DOHH2 (cell line): ENCODE measurements around the gene STK32C.
"Not testable (repeated sequence)": the region's sequence is repeated elsewhere in the genome, so short reads cannot be mapped to it uniquely, and the experiment has no call there.

Experiments used
- H3F3A ChIP-seq: fragments of 200-600 bp; sonication (generic), shearing (Covaris generic); 2 replicates; pipeline ENCODE4 v1.6.0; 2016; ENCODE audit warnings: antibody characterized with exemption, mild to moderate bottlenecking; ENCODE audit not compliant: control insufficient read depth, insufficient read depth
- H3K27ac ChIP-seq: fragments of 200-600 bp; sonication (generic); 2 replicates; pipeline ENCODE4 v1.5.1; 2014; ENCODE audit warnings: low read depth, mild to moderate bottlenecking, low read length, moderate library complexity
- H3K27me3 ChIP-seq: fragments of 200-600 bp; sonication (generic); 2 replicates; pipeline ENCODE4 v1.6.1; 2014; ENCODE audit warnings: mild to moderate bottlenecking, low read length, mixed read lengths; ENCODE audit not compliant: control insufficient read depth
- H3K36me3 ChIP-seq: fragments of 200-600 bp; sonication (generic); 2 replicates; pipeline ENCODE4 v1.6.1; 2014; ENCODE audit warnings: mild to moderate bottlenecking, low read length, moderate library complexity, mixed read lengths; ENCODE audit not compliant: control insufficient read depth
- H3K4me1 ChIP-seq: fragments of 200-600 bp; sonication (generic); 2 replicates; pipeline ENCODE4 v1.6.1; 2014; ENCODE audit warnings: mild to moderate bottlenecking, low read length, mixed read lengths; ENCODE audit not compliant: control insufficient read depth
- H3K4me2 ChIP-seq: fragments of 200-600 bp; sonication (generic); 2 replicates; pipeline ENCODE4 v1.6.0; 2014; ENCODE audit warnings: mild to moderate bottlenecking, low read length, moderate library complexity
- H3K4me3 ChIP-seq: fragments of 200-600 bp; sonication (generic); 2 replicates; pipeline ENCODE4 v1.5.1; 2014; ENCODE audit warnings: mild to moderate bottlenecking, low read length, mixed read lengths
- H3K79me2 ChIP-seq: fragments of 200-600 bp; sonication (generic); 2 replicates; pipeline ENCODE4 v1.6.1; 2014; ENCODE audit warnings: mild to moderate bottlenecking, low read length, mixed read lengths; ENCODE audit not compliant: control insufficient read depth
- H3K9me2 ChIP-seq: fragments of 200-600 bp; sonication (generic); replicated peaks from 2 replicates; pipeline ENCODE4 v1.6.1; 2014; ENCODE audit warnings: mild to moderate bottlenecking, low read length, mixed read lengths; ENCODE audit not compliant: control insufficient read depth
- H3K9me3 ChIP-seq: fragments of 200-600 bp; sonication (generic); 2 replicates; pipeline ENCODE4 v1.6.1; 2014; ENCODE audit warnings: antibody characterized with exemption, low read length, mixed read lengths; ENCODE audit not compliant: control insufficient read depth, insufficient read depth
- H4K20me1 ChIP-seq: fragments of 200-600 bp; sonication (generic); 2 replicates; pipeline ENCODE4 v1.6.0; 2014; ENCODE audit warnings: low read depth, mild to moderate bottlenecking, antibody characterized with exemption, low read length, moderate library complexity; ENCODE audit not compliant: control insufficient read depth, insufficient read depth
- EZH2phosphoT487 ChIP-seq: fragments of 200-600 bp; sonication (generic); IDR thresholded peaks from 2 replicates; pipeline ENCODE4 v1.6.1; 2017; ENCODE audit warnings: borderline replicate concordance, mild to moderate bottlenecking, antibody characterized with exemption, low read length, moderate library complexity, mixed read lengths
- TF ChIP-seq, protein P1 (sequence below): fragments of 200-600 bp; sonication (generic); IDR thresholded peaks from one replicate; pipeline ENCODE4 v1.5.1; 2014; ENCODE audit warnings: antibody characterized with exemption, mild to moderate bottlenecking, low read depth, low read length; ENCODE audit not compliant: poor library complexity, severe bottlenecking

Gene STK32C

DNA sequence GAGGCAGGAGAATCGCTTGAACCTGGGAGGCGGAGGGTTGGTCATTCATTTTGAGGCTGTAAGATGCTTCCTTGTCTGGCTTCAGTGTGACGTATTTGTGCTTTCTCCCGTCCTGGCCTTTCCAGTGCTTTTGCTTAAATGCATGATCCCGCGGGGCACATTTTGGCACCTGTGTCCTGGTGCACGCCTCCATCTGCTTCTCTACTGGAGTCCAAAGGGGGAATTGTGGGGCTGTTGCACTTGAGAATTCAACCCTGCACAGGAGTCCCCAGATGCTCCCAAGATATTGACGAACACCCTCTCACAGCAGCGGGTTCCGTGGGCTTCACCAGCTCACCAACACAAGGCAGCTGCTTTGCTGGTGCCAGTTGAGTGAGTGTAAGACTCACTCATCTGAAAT lies 14.0 kb upstream of the STK32C start:
- Histone ChIP-seq H3K4me3 (no peak overlapping the region), H3K9me2 (no peaks in the 10 kb centered on the region), H3F3A (no peaks in the 10 kb centered on the region), H3K36me3 (peaks cover 10% of the 10 kb centered on the region), H3K27ac (no peak overlapping the region), H3K9me3 (no peaks in the 10 kb centered on the region), H3K27me3 (no peaks in the 10 kb centered on the region), H3K4me1 (no peaks in the 10 kb centered on the region), H3K79me2 (peaks cover 9% of the 10 kb centered on the region), H3K4me2 (no peak overlapping the region), H4K20me1 (0 out of 2 replicates have a peak, but pooled peaks cover 4% of the 10 kb centered on the region)
- no peak for TF ChIP-seq EZH2phosphoT487
- TF ChIP-seq, protein P1, sequence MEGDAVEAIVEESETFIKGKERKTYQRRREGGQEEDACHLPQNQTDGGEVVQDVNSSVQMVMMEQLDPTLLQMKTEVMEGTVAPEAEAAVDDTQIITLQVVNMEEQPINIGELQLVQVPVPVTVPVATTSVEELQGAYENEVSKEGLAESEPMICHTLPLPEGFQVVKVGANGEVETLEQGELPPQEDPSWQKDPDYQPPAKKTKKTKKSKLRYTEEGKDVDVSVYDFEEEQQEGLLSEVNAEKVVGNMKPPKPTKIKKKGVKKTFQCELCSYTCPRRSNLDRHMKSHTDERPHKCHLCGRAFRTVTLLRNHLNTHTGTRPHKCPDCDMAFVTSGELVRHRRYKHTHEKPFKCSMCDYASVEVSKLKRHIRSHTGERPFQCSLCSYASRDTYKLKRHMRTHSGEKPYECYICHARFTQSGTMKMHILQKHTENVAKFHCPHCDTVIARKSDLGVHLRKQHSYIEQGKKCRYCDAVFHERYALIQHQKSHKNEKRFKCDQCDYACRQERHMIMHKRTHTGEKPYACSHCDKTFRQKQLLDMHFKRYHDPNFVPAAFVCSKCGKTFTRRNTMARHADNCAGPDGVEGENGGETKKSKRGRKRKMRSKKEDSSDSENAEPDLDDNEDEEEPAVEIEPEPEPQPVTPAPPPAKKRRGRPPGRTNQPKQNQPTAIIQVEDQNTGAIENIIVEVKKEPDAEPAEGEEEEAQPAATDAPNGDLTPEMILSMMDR: no peak

DNA sequence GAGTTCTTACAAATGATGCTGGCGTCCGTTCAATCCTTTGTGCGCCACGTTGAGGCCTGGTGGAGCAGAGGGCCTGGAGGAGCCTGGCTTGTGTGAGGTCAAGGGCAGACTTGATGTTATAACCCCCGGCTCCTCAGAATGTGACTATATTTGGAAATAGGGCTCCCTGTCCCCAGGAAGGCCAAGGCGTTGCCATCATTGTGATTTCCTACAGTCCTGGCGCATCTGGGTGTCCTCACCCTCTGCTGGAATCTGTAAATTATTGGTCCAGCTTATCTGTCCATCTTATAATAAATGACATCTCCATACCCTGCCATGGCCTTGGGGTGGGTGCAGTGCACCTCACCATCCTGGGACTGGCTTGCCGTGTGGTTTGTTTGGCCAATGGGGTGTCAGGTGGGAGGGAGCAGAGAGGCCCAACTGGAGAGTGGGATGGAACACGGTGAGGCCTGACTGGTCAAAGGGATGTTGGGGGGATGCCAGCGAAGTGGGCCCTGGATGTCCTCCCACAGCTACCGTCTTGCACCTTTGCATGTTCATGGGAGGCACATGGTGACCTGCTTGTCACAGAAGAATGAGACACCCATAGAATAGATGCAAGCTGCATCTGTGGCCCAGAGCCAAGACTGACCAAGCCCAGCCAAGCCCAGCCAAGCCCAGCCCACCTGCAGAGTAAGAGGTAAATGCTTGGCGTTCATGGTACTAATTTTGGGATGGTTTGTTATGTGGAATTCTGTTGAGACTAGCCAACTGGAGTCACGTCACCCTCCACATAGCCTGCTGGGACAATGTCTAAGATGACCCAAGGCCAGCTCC lies 13.1 kb upstream of the STK32C start:
- no peaks in the 10 kb centered on the region for H3K27me3 ChIP-seq
- no peak overlapping the region for H3K27ac ChIP-seq
- TF ChIP-seq, protein P1: no peak
- no peak for TF ChIP-seq EZH2phosphoT487
- no peaks in the 10 kb centered on the region for H3K4me1 ChIP-seq
- no peak overlapping the region for H3K4me3 ChIP-seq
- peaks cover under 1% of the 10 kb centered on the region for H3K79me2 ChIP-seq
- no peaks in the 10 kb centered on the region for H3F3A ChIP-seq
- H3K4me2 ChIP-seq: no peak overlapping the region
- H3K9me2 ChIP-seq: no peaks in the 10 kb centered on the region
- H4K20me1 ChIP-seq: no peaks in the 10 kb centered on the region
- peaks cover 1% of the 10 kb centered on the region for H3K36me3 ChIP-seq
- no peaks in the 10 kb centered on the region for H3K9me3 ChIP-seq

DNA sequence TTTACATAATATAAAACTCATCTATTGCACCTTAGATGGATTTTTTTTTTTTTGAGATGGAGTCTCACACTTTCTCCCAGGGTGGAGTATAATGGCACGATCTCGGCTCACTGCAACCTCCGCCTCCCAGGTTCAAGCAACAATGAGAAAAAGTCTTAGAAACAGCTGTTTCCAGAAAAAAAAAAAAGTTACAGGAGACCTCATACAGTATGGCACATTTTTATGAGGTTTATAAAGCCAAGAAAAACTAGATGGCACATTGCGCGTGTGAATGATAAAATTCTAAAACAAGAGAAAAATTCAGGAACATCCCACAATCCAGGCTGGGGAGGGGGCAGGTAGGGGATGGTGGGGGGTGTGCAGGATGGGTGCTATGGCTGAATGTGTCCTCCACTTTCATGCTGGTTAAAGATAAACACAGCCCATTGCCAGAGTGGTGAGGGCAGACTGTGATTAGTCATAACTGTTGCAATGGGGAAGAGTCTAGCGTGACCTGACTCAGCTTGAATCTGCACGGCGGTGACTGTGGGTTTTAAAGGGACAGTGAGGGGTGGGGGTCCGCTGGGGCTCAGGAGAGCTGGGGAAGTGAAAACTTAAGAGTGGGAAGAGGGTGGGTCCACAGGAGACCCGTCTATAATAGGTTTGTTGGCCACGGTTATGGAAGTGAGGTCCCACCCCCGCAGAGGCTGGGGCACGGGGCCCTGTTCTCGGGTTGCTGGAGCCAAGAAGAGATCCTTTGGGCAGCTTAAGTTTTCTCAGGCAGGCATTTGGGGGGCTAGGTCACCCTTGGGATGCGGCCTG lies 12.3 kb upstream of the STK32C start:
- no peaks in the 10 kb centered on the region for H3K9me3 ChIP-seq
- H3K36me3 ChIP-seq: no peaks in the 10 kb centered on the region; the same call in 1 of the 2 replicates
- H4K20me1 ChIP-seq: no peaks in the 10 kb centered on the region
- H3K9me2 ChIP-seq: no peaks in the 10 kb centered on the region
- TF ChIP-seq, protein P1: no peak
- TF ChIP-seq EZH2phosphoT487: no peak
- H3K79me2 ChIP-seq: no peaks in the 10 kb centered on the region
- no peak overlapping the region for H3K4me3 ChIP-seq
- H3K4me2 ChIP-seq: no peak overlapping the region
- no peaks in the 10 kb centered on the region for H3K4me1 ChIP-seq
- no peaks in the 10 kb centered on the region for H3K27me3 ChIP-seq
- H3F3A ChIP-seq: no peaks in the 10 kb centered on the region
- H3K27ac ChIP-seq: no peak overlapping the region

DNA sequence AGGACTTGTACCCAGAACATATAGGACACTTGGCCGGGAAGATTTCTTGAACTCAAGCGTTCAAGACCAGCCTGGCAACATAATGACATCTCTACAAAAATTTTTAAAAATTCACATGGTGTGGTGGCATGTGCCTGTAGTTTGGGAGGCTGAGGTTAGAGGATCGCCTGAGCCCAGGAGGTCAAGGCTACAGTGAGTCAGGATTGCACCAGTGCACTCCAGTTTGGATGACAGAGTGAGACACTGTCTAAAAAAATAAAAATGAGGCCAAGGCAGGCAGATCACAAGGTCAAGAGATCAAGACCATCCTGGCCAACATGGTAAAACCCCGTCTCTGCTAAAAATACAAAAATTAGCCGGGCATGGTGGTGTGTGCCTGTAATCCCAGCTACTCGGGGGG lies 9.7 kb upstream of the STK32C start:
- H3K27ac ChIP-seq, H3K4me3 ChIP-seq, H3K79me2 ChIP-seq, H3K9me3 ChIP-seq, H3K36me3 ChIP-seq, H3K27me3 ChIP-seq, H4K20me1 ChIP-seq, H3K4me2 ChIP-seq, H3F3A ChIP-seq, H3K4me1 ChIP-seq, H3K9me2 ChIP-seq: not testable (repeated sequence)
